ES-I3 (cell line): ENCODE data around the gene OIP5.
A peak's percentile ranks its signal among the peaks of the same experiment; 100 is the strongest.

Experiments
- H3K36me3 ChIP-seq: 2 replicates; pipeline ENCODE4 v1.6.1; 2013; ENCODE audit warnings: mild to moderate bottlenecking, low read length, control low read depth, moderate library complexity; ENCODE audit not compliant: insufficient read depth
- H3K4me1 ChIP-seq: 2 replicates; pipeline ENCODE4 v1.6.1; 2013; ENCODE audit warnings: mild to moderate bottlenecking, control low read depth, low read length; ENCODE audit not compliant: insufficient read depth
- H3K9ac ChIP-seq: 2 replicates; pipeline ENCODE4 v1.6.1; 2013; ENCODE audit warnings: low read depth, mild to moderate bottlenecking, low read length, moderate library complexity
- H3K9me3 ChIP-seq: 2 replicates; pipeline ENCODE4 v1.6.1; 2013; ENCODE audit warnings: mild to moderate bottlenecking, low read length, moderate library complexity; ENCODE audit not compliant: control insufficient read depth, insufficient read depth

OIP5 gene

DNA sequence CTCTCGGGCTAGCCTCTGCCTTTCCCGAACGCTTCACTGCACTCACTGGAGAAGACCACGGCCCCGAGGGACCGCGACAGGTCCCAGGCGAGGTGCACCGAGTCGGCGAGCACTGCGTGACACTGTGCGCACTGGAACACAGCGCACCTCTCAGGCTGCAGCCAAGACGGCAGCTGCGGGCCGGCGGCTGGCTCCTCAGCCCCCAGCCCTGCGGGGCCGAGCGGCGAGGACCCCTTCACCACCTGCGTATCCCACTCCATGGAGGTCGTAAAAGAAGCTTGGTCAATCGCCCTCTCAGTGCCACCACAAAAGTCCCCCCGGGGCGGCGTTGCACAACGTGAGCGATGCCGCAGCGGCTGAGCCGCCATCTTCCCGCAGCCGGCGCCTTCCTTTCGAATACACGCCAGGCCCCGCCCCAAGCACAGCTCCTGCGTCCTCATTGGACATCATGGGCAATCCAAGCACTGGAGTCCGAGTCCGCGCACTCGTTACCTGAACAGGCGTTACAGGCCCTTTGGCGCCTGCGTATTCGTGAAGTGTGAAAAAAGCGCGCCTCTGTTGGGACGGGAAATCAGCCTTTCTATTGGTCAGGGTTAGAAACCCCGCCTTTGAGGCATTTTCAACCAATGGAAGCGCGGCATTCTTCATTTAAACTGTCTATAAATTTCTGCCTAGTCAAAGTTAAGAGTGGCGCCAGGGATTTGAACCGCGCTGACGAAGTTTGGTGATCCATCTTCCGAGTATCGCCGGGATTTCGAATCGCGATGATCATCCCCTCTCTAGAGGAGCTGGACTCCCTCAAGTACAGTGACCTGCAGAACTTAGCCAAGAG, at the start of gene OIP5, which contains the start of gene NUSAP1:
OIP5 (minus strand) TSS at position 398 of the 832 bp plus-strand sequence; CDS start at position 368, 30 bp downstream.
NUSAP1 (plus strand) TSS at position 688 of the 832 bp plus-strand sequence; CDS start at position 765, 77 bp downstream.
- H3K4me1 ChIP-seq: no peaks in the 10 kb centered on the region; the same call in 1 of the 2 replicates
- 0 out of 2 replicates have a peak, but pooled peaks cover 2% of the 10 kb centered on the region for H3K36me3 ChIP-seq
- H3K9me3 ChIP-seq: no peaks in the 10 kb centered on the region
- peak within 1 kb of the TSS; percentile 90 for H3K9ac ChIP-seq

DNA sequence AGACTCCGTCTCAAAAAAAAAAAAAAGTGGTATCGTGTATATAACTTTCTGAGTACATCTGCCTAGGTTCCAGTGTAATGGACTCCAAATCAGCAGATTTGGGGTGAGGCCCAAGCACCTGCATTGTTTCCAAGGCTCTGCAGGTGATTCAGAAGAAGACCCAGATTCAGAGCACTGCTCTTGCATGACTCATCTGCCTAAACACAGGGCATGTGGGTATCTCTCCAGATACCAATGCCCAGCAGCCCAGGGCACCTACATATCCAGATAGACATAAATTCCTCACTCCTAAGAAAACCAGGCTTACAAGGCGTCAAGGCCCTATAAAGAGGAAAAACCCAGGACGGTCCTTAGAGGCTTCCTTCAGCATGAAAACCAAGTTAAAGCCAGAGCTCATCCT, 45.6 kb upstream of the OIP5 start:
- H3K4me1 ChIP-seq: no peaks in the 10 kb centered on the region
- peaks cover 17% of the 10 kb centered on the region for H3K36me3 ChIP-seq
- H3K9ac ChIP-seq: no peak overlapping the region
- 0 out of 2 replicates have a peak, but pooled peaks cover 3% of the 10 kb centered on the region for H3K9me3 ChIP-seq

DNA sequence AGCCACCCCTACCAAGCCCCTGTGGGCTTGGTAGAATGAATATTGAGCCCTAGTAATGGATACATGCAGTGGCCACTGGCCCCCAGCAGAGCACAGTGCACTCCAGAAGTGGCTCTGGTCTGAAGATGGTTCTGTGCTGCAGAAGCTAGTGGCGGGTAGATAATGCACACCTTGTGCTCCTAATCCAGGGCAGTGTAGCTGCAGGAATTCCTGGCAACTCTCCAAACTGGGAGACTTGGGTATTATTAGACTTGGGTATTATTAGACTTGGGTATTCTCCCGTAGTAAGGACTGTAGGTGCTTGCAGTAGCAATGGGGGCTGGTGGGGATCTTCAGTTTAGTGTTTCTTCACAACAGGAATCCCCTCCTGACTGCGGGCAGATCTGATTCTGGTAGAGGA, 35.0 kb upstream of the OIP5 start:
- Histone ChIP-seq H3K9me3 (no peaks in the 10 kb centered on the region), H3K4me1 (no peaks in the 10 kb centered on the region), H3K36me3 (peaks cover 26% of the 10 kb centered on the region), H3K9ac (no peak overlapping the region)

DNA sequence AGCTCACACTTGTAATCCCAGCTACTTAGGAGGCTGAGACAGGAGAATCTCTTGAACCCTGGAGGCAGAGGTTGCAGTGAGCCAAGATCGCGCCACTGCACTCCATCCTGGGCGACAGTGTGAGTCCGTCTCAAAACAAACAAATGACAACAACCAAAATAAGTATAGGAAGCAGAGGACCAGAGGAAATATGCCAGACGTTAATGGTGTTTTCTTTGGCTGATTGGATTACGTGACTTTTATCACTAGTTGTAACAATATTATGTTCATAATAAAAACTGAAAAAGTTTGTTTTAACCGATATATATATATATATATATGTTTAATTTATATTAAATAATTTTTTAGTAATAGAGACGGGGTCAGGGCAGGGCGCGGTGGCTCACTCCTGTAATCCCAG, 22.0 kb upstream of the OIP5 start:
- Histone ChIP-seq H3K9ac (no peak overlapping the region), H3K9me3 (no peaks in the 10 kb centered on the region), H3K36me3 (peaks cover 50% of the 10 kb centered on the region), H3K4me1 (no peaks in the 10 kb centered on the region)

DNA sequence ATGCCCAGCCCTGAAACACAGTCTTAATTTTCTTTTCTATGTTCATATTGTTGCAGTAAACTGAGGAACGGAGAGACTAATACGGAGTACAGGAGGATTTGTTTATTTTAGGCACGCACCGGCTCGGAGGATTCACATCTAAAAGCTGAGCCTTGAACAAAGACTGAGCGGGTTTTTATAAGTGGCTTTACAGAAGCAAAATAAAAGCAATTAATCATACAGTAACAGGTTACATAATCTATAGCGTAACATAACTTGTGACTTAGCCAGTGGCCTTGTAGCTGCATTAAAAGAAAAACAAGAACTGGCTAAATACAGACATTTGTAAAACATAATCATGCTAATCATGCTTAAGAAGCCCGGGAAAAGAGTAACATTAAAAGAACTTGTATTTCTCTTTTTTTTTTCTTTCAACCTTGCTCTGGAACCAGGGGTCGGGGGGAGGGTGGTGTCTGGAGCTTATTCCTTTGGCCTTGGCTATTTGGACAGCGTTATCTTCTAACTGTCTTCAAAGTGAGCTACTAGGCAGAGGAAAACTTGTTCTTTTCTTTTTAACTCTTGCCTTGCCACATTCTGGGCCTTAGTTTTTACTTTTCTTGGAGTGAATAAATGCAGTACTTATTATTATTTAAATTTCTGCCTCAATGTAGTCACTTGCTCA, 17.8 kb upstream of the OIP5 start:
- H3K9ac ChIP-seq: no peak overlapping the region
- no peaks in the 10 kb centered on the region; the same call in 1 of the 2 replicates for H3K9me3 ChIP-seq
- peaks cover 47% of the 10 kb centered on the region for H3K36me3 ChIP-seq
- H3K4me1 ChIP-seq: no peaks in the 10 kb centered on the region

DNA sequence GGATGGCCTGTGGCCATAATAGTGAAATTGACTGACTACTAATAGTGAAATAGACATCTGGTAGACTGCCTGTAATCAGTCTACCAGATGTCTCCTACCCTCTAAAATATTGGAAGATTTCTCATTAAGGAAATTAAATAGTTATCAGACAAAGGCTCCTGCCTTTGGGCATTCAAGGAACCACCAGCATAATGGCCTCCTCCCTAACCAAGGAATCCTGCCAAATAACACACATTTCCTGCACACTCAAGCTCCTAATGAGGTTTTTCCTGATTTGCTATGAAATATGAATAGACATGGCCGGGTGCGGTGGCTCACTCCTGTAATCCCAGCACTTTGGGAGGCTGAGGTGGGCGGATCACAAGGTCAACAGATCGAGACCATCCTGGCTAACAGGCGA, 14.8 kb upstream of the OIP5 start:
- no peaks in the 10 kb centered on the region for H3K4me1 ChIP-seq
- H3K9ac ChIP-seq: no peak overlapping the region
- peaks cover 41% of the 10 kb centered on the region for H3K36me3 ChIP-seq
- H3K9me3 ChIP-seq: no peaks in the 10 kb centered on the region; the same call in 1 of the 2 replicates

DNA sequence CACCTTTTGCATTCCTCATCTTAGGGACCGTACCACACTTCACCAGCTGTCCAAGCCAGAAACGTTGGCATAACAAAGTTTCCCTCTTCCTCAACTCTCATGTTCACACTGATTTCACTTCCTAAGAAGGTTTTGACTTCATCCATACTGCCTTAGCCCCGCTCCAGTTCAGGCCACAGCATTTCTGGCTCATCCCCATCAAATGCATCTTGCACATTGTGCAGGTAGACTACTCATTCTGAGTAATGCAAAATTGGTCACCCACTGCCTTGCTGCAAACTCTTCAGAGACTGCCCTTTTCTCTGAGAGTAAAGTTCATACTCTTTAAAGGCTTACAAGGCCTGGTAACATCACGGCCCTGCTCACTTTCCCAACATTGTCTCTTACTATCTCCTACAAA, 9.1 kb upstream of the OIP5 start:
- Histone ChIP-seq H3K4me1 (no peaks in the 10 kb centered on the region), H3K9me3 (no peaks in the 10 kb centered on the region), H3K9ac (no peak overlapping the region), H3K36me3 (peaks cover 31% of the 10 kb centered on the region)

DNA sequence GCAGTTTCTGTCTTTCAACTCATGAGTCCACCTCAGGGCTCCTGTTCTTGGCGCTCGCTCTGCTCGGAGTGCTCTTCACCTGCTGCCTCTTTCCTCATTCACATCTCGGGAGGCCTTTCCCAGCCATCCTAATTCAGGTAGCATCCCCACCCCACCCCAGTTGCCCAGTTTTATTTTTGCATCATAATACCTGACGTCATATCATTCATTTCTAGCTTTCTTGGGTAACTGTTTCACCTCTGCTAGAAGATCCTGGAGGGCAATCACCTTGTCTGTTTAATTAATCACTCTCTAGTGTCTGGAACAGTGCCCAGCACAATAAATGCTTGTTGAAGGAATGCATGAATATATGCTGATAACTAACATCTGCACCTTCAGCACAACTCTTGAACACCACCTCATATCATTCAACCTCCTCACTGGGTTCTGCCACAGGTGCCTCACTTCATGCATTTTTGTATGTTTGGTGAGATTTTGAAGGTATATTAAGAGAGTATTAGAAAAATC, 7.9 kb upstream of the OIP5 start:
- peaks cover 29% of the 10 kb centered on the region for H3K36me3 ChIP-seq

DNA sequence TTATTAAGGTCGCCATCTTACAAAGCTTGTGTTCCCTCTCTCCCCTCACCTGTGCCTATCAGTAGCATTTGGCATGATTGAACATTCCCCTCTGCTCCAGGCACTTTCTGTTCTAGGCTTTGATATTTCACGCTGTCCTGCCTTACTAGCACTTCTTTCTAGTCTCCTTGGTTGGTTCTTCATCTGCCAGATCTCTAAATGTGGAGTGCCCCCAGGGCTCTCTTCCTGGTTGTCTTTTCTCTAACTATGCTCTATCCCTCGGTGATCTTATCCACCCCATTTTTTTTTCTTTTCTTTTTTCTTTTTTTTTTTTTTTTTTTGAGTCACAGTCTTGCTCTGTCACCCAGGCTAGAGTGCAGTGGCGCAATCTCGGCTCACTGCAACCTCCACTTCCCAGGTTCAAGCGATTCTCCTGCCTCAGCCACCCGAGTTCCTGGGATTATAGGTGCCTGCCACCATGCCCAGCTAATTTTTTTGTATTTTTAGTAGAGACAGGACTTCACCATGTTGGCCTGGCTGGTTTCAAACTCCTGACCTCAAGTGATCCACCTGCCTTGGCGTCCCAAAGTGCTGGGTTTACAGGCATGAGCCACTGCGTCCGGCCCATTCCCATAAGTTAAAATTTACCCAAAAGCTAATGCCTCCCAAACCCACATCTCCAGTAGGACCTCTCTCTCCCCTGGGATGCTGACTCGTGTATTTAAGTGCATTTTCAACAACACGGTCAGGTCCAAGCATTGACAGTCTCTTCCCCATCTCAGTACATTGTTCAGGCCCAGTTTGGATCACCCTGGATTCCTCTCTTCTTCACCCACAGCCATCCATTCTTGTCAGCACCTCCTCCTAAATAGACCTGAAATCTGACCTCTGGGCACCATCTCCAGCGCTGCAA, 5.5 kb upstream of the OIP5 start:
- Histone ChIP-seq H3K9me3 (no peaks in the 10 kb centered on the region), H3K4me1 (no peaks in the 10 kb centered on the region; the same call in 1 of the 2 replicates), H3K9ac (no peak overlapping the region), H3K36me3 (peaks cover 19% of the 10 kb centered on the region)

More for the DNA sequence above, 7.9 kb upstream of the OIP5 start:
- H3K9me3 ChIP-seq: no peaks in the 10 kb centered on the region
- H3K4me1 ChIP-seq: no peaks in the 10 kb centered on the region
- H3K9ac ChIP-seq: no peak overlapping the region

DNA sequence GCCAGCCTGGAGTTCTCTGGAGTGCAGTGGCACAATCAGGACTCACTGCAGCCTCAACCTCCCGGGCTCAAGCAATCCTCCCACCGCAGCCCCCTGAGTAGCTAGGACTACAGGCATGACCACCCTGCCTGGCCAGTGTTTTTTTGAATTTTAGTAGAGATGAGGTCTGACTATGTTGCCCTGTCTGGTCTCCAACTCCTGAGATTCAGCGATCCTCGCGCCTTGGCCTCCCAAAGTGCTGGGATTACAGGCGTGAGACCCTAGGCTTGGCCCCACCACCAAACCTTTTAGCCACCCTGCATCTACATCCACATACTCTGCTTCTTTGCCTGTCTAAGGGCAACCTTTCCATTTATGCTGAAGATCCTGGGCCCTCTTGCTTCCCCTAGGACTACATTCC, 4.7 kb upstream of the OIP5 start:
- H3K9ac ChIP-seq: no peak overlapping the region
- H3K9me3 ChIP-seq: no peaks in the 10 kb centered on the region
- peaks cover 16% of the 10 kb centered on the region for H3K36me3 ChIP-seq
- no peaks in the 10 kb centered on the region; the same call in 1 of the 2 replicates for H3K4me1 ChIP-seq

DNA sequence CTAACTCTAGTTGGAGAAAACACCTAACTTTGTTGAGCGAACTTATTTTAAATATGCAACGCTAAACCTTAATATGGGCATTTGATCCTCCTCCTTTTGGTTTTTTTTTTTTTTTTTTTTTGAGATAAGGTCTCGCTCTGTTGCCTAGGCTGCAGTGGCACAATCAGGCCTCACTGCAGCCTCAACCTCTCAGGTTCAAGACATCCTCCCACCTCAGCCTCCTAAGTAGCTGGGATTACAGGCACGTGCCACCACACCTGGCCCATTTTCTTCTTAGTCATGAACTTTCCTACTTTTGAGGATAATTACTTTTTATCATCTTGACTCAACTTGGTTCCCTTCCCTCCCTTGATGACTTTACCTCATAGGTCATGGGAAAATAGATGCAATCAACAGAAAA, 4.2 kb upstream of the OIP5 start:
- Histone ChIP-seq H3K4me1 (no peaks in the 10 kb centered on the region; the same call in 1 of the 2 replicates), H3K36me3 (peaks cover 14% of the 10 kb centered on the region), H3K9ac (no peak overlapping the region), H3K9me3 (no peaks in the 10 kb centered on the region)

DNA sequence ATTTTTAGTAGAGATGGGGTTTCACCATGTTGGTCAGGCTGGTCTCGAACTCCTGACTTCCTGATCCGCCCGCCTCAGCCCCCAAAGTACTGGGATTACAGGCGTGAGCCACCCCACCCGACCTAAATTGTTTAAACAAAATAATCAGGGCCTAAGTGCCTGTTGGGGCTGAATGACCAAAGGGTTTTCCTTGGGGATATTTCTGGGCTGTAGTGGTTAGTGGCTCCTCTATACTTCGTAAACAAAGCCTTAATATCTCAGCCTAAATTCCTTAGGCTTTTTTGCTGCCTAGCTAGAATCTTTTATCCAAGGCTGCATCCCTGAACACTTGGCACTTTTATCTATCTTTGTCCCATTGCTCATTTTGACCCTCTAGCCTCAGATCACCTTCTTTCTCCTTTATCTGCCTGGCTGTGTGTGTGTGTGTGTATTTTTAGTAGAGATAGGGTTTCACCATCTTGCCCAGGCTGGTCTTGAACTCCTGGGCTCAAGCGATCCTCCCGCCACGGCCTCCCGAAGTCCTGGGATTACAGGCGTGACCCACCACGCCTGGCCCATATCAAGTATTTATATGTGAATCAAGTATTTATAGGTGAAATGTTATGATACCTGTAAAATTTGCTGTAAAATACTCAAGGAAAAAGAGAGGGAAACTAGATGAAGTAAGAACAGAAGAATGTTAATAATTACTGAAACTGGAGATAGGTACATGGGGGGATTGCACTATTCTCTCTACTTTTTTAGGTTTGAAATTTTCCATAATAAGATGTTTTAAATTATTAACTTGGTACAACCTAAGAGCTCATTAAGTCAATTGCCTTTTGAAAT, 2.1 kb upstream of the OIP5 start:
- Histone ChIP-seq H3K4me1 (no peaks in the 10 kb centered on the region; the same call in 1 of the 2 replicates), H3K9me3 (no peaks in the 10 kb centered on the region), H3K36me3 (peaks cover 6% of the 10 kb centered on the region; the same call in 1 of the 2 replicates), H3K9ac (peak overlapping the region; percentile 76; the same call in 1 of the 2 replicates)

DNA sequence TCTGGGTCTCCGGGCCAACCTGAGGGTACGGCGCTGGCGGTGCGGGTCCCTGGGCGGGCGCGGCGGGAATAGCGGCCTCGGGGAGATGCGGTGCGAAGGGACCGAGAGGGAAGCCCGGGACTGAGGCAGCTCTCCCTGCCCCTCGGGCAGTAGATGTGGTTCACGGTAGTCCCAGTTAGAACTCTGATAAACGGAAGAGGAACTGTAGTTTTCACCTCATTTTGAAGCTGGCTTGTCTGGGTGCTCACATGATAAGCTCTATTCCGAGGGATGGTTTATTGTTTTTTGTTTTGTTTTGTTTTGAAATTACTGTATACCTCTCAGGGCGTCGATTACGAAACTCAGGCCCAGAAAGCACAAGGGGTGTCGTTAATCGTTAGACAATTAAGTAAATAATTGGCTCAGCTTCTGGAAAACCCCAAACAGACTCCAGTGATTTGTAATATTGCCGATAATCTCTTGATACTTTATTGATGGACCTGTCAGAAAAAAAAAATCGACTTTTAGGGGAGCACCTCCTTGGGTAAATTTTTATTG, 703 bp upstream of the OIP5 start:
- H3K36me3 ChIP-seq: 0 out of 2 replicates have a peak, but pooled peaks cover 2% of the 10 kb centered on the region
- H3K4me1 ChIP-seq: no peaks in the 10 kb centered on the region; the same call in 1 of the 2 replicates
- peak overlapping the region; percentile 76 for H3K9ac ChIP-seq
- H3K9me3 ChIP-seq: no peaks in the 10 kb centered on the region
